Neuronal stem cell (in vitro differentiated cells): Measurements from ENCODE around the gene TIE1.
A peak's percentile ranks its signal among the peaks of the same experiment; 100 is the strongest.

ENCODE experiments used
- DNase-seq: peaks from one replicate; pipeline ENCODE4 v3.0.0-alpha.2; 2013; ENCODE audit warnings: low spot score
- H2AFZ ChIP-seq: one replicate; pipeline ENCODE4 v1.6.1; 2013; ENCODE audit warnings: mild to moderate bottlenecking, low read length, inconsistent platforms
- H2AK5ac ChIP-seq: 2 replicates; pipeline ENCODE4 v1.6.1; 2013; ENCODE audit warnings: low read depth, mild to moderate bottlenecking, inconsistent platforms, low read length, moderate library complexity, mixed read lengths
- H2BK120ac ChIP-seq: 2 replicates; pipeline ENCODE4 v1.6.1; 2013; ENCODE audit warnings: low read depth, mild to moderate bottlenecking, inconsistent platforms, low read length, moderate library complexity, mixed read lengths
- H2BK12ac ChIP-seq: one replicate; pipeline ENCODE4 v1.6.1; 2013; ENCODE audit warnings: low read length, inconsistent platforms
- H2BK15ac ChIP-seq: 2 replicates; pipeline ENCODE4 v1.6.1; 2013; ENCODE audit warnings: mild to moderate bottlenecking, low read length, inconsistent platforms, mixed read lengths
- H2BK5ac ChIP-seq: one replicate; pipeline ENCODE4 v1.6.1; 2013; ENCODE audit warnings: inconsistent platforms, mild to moderate bottlenecking, low read length, moderate library complexity
- H3K14ac ChIP-seq: one replicate; pipeline ENCODE4 v1.6.1; 2013; ENCODE audit warnings: low read length, inconsistent platforms
- H3K18ac ChIP-seq: 2 replicates; pipeline ENCODE4 v1.6.1; 2013; ENCODE audit warnings: low read length, inconsistent platforms
- H3K23ac ChIP-seq: 2 replicates; pipeline ENCODE4 v1.6.1; 2013; ENCODE audit warnings: low read depth, mild to moderate bottlenecking, mixed read lengths, low read length, inconsistent platforms; ENCODE audit not compliant: poor library complexity
- H3K27ac ChIP-seq: replicated peaks from 3 replicates; pipeline ENCODE4 v1.5.1; 2013; ENCODE audit warnings: low read length, inconsistent platforms
- H3K27me3 ChIP-seq, 3 experiments: 2 replicates each; pipeline ENCODE4 v1.6.1; 2013; ENCODE audit warnings: low read length in 3 of 3, mild to moderate bottlenecking in 2 of 3, inconsistent platforms in 1 of 3, low read depth in 1 of 3, mixed read lengths in 1 of 3, moderate library complexity in 1 of 3; ENCODE audit not compliant: control insufficient read depth in 3 of 3, insufficient read depth in 3 of 3
- H3K36me3 ChIP-seq, 2 donors: replicated peaks in 1 of 2; 2 replicates each; pipeline ENCODE4 v1.6.1; 2013; ENCODE audit warnings: low read length in 2 of 2; ENCODE audit not compliant: control insufficient read depth in 2 of 2, insufficient read depth in 2 of 2
- H3K4ac ChIP-seq: 2 replicates; pipeline ENCODE4 v1.6.1; 2013; ENCODE audit warnings: inconsistent platforms, mild to moderate bottlenecking, low read length, moderate library complexity
- H3K4me1 ChIP-seq, 2 donors: 1 replicate in 1 of 2; 2 replicates in 1 of 2; pipeline ENCODE4 v1.6.1; 2013; ENCODE audit warnings: low read length in 2 of 2, low read depth in 1 of 2; ENCODE audit not compliant: control insufficient read depth in 2 of 2, insufficient read depth in 1 of 2
- H3K4me2 ChIP-seq: one replicate; pipeline ENCODE4 v1.6.1; 2013; ENCODE audit warnings: mild to moderate bottlenecking, low read length, inconsistent platforms; ENCODE audit not compliant: insufficient read depth, poor library complexity, severe bottlenecking
- H3K4me3 ChIP-seq, 2 donors: 2 replicates each; pipeline ENCODE4 v1.5.1; 2013; ENCODE audit warnings: low read length in 2 of 2, mild to moderate bottlenecking in 2 of 2, inconsistent platforms in 1 of 2, moderate library complexity in 1 of 2
- H3K79me1 ChIP-seq: one replicate; pipeline ENCODE4 v1.6.1; 2013; ENCODE audit warnings: low read depth, mild to moderate bottlenecking, inconsistent platforms, low read length, moderate library complexity
- H3K9ac ChIP-seq: one replicate; pipeline ENCODE4 v1.6.1; 2013; ENCODE audit warnings: mild to moderate bottlenecking, low read depth, low read length, inconsistent platforms; ENCODE audit not compliant: poor library complexity
- H3K9me3 ChIP-seq, 2 donors: replicated peaks in 1 of 2; 2 replicates each; pipeline versions ENCODE3 to v1.6.1; 2013; ENCODE audit warnings: low read length in 2 of 2, mild to moderate bottlenecking in 2 of 2, inconsistent platforms in 1 of 2, low read depth in 1 of 2, mixed read lengths in 1 of 2, moderate library complexity in 1 of 2; ENCODE audit not compliant: control insufficient read depth in 2 of 2, insufficient read depth in 1 of 2
- H4K8ac ChIP-seq: one replicate; pipeline ENCODE4 v1.6.1; 2013; ENCODE audit warnings: low read depth, mild to moderate bottlenecking, inconsistent platforms, low read length, moderate library complexity
- H4K91ac ChIP-seq: one replicate; pipeline ENCODE4 v1.6.1; 2013; ENCODE audit warnings: low read length, low read depth, mild to moderate bottlenecking, inconsistent platforms; ENCODE audit not compliant: poor library complexity
- WGBS, 2 donors: extraction: QIAGEN DNeasy Blood & Tissue Kit; methylation state at CpG; one replicate each; pipeline ENCODE4 v1.1.7; 2013; ENCODE audit warnings: missing lambda C conversion rate in 2 of 2, mixed read lengths in 1 of 2; ENCODE audit not compliant: insufficient read length in 2 of 2, insufficient replicate concordance in 1 of 2; ENCODE audit errors: extremely low coverage in 2 of 2; 5-methylcytosine and 5-hydroxymethylcytosine counted together

TIE1 gene

DNA sequence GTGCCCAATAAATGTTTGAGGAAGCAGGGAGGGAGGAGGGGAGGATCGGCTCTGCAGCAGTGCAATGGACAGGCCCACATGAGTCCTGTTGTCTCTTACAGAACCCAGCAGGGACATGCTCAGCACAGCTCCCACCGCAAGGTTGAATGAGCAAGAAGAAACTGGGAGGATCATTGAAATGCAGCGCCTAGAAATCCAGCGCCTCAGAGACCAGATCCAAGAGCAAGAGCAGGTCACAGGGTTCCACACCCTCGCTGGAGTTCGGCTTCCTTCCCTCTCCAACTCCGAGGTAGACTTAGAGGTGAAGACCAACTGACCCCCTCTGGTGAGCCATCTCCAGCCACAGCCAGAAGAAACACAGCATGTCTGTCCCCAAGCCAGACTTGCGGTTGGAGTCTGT lies 46.9 kb upstream of the TIE1 start:
- H2BK12ac ChIP-seq, result no peak overlapping the region
- H3K4me3 ChIP-seq, result no peak overlapping the region
- H2BK5ac ChIP-seq, result no peak overlapping the region
- H3K79me1 ChIP-seq, result no peaks in the 10 kb centered on the region
- no peak overlapping the region for H4K8ac ChIP-seq
- no peak overlapping the region for H2BK15ac ChIP-seq
- WGBS, 2 donors, result no CpG with 5 or more reads among the region's 8 CpGs
- H3K4me2 ChIP-seq, result no peak overlapping the region
- no peaks in the 10 kb centered on the region for H3K36me3 ChIP-seq
- no peak overlapping the region for H3K18ac ChIP-seq
- H3K14ac ChIP-seq, result no peak overlapping the region
- H4K91ac ChIP-seq, result no peak overlapping the region
- no peak overlapping the region for H3K4ac ChIP-seq
- H3K27me3 ChIP-seq, result peaks cover 0 to 16% (median 0%) of the 10 kb centered on the region in 3 experiments
- peaks cover 0 to 2% of the 10 kb centered on the region in 2 donors for H3K9me3 ChIP-seq
- no peaks in the 10 kb centered on the region for H3K4me1 ChIP-seq
- H2BK120ac ChIP-seq, result no peak overlapping the region
- H3K9ac ChIP-seq, result no peak overlapping the region
- no peak overlapping the region for H3K23ac ChIP-seq
- DNase-seq, result no peak
- H2AK5ac ChIP-seq, result no peak overlapping the region
- H3K27ac ChIP-seq, result no peak overlapping the region
- no peak overlapping the region for H2AFZ ChIP-seq

GRCh38 chr1:43255438-43256210 lies 45.2 kb upstream of the TIE1 start:
- no peak overlapping the region for H3K4me3 ChIP-seq
- H3K4me2 ChIP-seq, result no peak overlapping the region
- H3K4ac ChIP-seq, result no peak overlapping the region
- no peak overlapping the region for H4K8ac ChIP-seq
- peaks cover 0 to under 1% of the 10 kb centered on the region in 2 donors for H3K9me3 ChIP-seq
- H3K23ac ChIP-seq, result peak overlapping the region; percentile 53
- no peak overlapping the region for H2AFZ ChIP-seq
- H3K18ac ChIP-seq, result no peak overlapping the region
- no CpG with 5 or more reads among the region's 10 CpGs for WGBS, 2 donors
- H2BK15ac ChIP-seq, result no peak overlapping the region
- no peak for DNase-seq
- no peak overlapping the region for H2BK120ac ChIP-seq
- H3K79me1 ChIP-seq, result no peaks in the 10 kb centered on the region
- H4K91ac ChIP-seq, result peak overlapping the region; percentile 64
- no peaks in the 10 kb centered on the region for H3K36me3 ChIP-seq
- peak overlapping the region; percentile 72 for H2AK5ac ChIP-seq
- H3K14ac ChIP-seq, result peak overlapping the region; percentile 21
- H3K27me3 ChIP-seq, result peaks cover 0 to 16% (median 0%) of the 10 kb centered on the region in 3 experiments
- H2BK5ac ChIP-seq, result no peak overlapping the region
- no peaks in the 10 kb centered on the region for H3K4me1 ChIP-seq
- H2BK12ac ChIP-seq, result no peak overlapping the region
- H3K9ac ChIP-seq, result peak overlapping the region; percentile 3
- no peak overlapping the region for H3K27ac ChIP-seq

GRCh38 chr1:43256675-43257570 lies 43.9 kb upstream of the TIE1 start:
- Histone ChIP-seq H2BK15ac (no peak overlapping the region), H3K18ac (no peak overlapping the region), H2BK120ac (no peak overlapping the region), H3K27ac (no peak overlapping the region), H3K36me3 (no peaks in the 10 kb centered on the region), H3K4me3 (no peak overlapping the region), H3K14ac (no peak overlapping the region), H3K9ac (no peak overlapping the region), H4K91ac (no peak overlapping the region), H3K4me1 (no peaks in the 10 kb centered on the region), H3K23ac (no peak overlapping the region), H2AK5ac (peak overlapping the region; percentile 6), H2AFZ (no peak overlapping the region), H3K9me3 (peaks cover 0 to 4% of the 10 kb centered on the region in 2 donors), H3K4ac (no peak overlapping the region), H3K79me1 (no peaks in the 10 kb centered on the region), H2BK5ac (no peak overlapping the region), H3K27me3 (peaks cover 0 to 16% (median 0%) of the 10 kb centered on the region in 3 experiments), H3K4me2 (no peak overlapping the region), H2BK12ac (peak overlapping the region; percentile 43), H4K8ac (no peak overlapping the region)
- DNase-seq, result no peak
- no CpG with 5 or more reads among the region's 8 CpGs for WGBS, 2 donors

DNA sequence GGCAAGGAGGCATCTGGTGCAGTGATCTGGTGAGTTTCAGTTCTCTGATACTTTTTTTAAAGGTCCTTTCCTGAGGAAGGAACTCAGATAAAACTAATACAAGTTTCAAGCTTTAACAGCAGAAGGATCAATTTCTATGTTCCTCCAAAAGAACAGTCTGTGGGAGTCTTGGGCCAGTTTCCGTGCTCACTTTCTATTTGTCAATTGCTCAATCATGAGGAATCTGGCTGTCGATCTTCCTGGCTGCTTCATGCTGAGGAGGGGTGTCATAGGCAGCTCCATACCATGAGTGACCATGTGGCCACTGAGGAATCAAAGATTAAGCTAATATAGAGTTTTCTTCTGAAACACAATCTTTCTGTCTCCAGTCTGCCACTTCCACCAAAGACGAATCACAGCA lies 42.4 kb upstream of the TIE1 start:
- no peak overlapping the region for H4K8ac ChIP-seq
- WGBS, 2 donors, result no CpG with 5 or more reads among the region's 3 CpGs
- H3K23ac ChIP-seq, result no peak overlapping the region
- no peak overlapping the region for H4K91ac ChIP-seq
- H2AFZ ChIP-seq, result no peak overlapping the region
- no peak overlapping the region for H2BK5ac ChIP-seq
- no peak overlapping the region for H3K27ac ChIP-seq
- H3K27me3 ChIP-seq, result peaks cover 0 to 16% (median 0%) of the 10 kb centered on the region in 3 experiments
- no peak overlapping the region for H3K9ac ChIP-seq
- no peak overlapping the region for H2BK15ac ChIP-seq
- DNase-seq, result no peak
- no peak overlapping the region for H3K4me3 ChIP-seq
- no peak overlapping the region for H3K4ac ChIP-seq
- H2AK5ac ChIP-seq, result no peak overlapping the region
- H2BK12ac ChIP-seq, result no peak overlapping the region
- H3K4me2 ChIP-seq, result no peak overlapping the region
- H3K4me1 ChIP-seq, result no peaks in the 10 kb centered on the region
- H3K18ac ChIP-seq, result no peak overlapping the region
- H2BK120ac ChIP-seq, result no peak overlapping the region
- H3K9me3 ChIP-seq, result peaks cover 2 to 11% of the 10 kb centered on the region in 2 donors
- H3K14ac ChIP-seq, result no peak overlapping the region
- H3K36me3 ChIP-seq, result no peaks in the 10 kb centered on the region
- H3K79me1 ChIP-seq, result no peaks in the 10 kb centered on the region
